Activated gamma-delta T cell treated with Interleukin-2 at 50 U/mL for 16 hours (primary cell): ENCODE results near the gene UTF1.
"Not testable (repeated sequence)": the region's sequence is repeated elsewhere in the genome, so short reads cannot be mapped to it uniquely, and the experiment has no call there.

Experiments used
- DNase-seq: peaks from one replicate; pipeline ENCODE4 v3.0.0-alpha.2; 2020

Gene UTF1

GRCh38 chr10:133210398-133211140 lies 19.4 kb upstream of the UTF1 start:
- no peak for DNase-seq

DNA sequence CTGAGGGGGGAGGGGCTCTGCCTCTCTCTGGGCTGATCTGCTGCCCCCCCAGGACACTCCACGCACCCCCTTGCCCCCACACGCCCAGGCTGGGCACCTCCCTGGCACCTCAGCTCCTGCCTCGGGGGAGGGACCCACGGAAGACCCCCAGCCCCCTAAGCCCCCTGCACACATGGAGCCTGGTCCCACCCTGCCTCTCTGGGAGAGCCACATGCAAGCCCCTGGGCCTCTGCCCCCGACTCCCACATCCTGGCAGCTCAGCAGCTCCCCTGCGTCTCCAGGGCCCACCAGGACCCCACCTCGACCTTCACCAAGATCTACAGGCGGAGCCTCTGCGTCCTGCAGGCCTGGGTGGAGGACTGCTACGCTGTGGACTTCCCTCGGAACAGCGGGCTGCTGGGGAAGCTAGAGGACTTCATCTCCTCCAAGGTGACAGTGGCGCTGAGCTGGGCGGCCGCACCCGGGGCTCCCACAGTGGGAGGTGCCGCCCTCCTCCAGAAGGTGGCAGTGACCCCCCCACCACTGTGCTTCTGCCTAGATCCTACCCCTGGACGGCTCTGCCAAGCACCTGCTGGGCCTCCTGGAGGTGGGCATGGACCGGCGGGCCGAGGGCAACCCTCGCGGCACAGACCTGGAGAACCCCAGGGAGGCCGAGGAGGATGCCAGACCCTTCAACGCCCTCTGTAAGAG lies 18.7 kb upstream of the UTF1 start:
- no peak for DNase-seq

GRCh38 chr10:133211959-133212852 lies 17.8 kb upstream of the UTF1 start:
- no peak for DNase-seq

GRCh38 chr10:133212853-133213494 lies 17.0 kb upstream of the UTF1 start:
- DNase-seq: no peak

GRCh38 chr10:133213641-133214467 lies 16.2 kb upstream of the UTF1 start:
- DNase-seq: no peak

GRCh38 chr10:133214468-133215410 lies 15.3 kb upstream of the UTF1 start:
- DNase-seq: no peak

DNA sequence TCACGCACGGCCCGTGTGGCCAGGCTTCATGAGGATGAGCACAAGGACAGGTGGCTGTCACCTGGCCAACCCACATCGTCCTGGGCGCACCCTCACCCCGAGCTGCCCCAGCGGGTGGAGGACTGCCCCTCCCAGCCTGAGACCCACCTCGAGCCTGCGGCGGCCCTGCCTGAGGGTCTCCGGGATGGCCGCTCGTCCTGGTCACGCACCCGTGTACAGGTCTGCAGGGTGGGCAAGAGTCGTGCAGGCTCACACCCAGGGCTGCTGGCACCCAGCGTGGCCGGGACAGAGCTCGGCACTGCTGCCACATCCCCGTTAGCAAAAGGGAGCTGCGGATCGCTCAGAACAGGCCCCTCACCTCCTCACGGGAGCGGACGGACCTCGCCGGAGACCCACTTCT lies 14.4 kb upstream of the UTF1 start:
- no peak for DNase-seq

GRCh38 chr10:133216776-133217175 lies 13.2 kb upstream of the UTF1 start:
- no peak for DNase-seq

DNA sequence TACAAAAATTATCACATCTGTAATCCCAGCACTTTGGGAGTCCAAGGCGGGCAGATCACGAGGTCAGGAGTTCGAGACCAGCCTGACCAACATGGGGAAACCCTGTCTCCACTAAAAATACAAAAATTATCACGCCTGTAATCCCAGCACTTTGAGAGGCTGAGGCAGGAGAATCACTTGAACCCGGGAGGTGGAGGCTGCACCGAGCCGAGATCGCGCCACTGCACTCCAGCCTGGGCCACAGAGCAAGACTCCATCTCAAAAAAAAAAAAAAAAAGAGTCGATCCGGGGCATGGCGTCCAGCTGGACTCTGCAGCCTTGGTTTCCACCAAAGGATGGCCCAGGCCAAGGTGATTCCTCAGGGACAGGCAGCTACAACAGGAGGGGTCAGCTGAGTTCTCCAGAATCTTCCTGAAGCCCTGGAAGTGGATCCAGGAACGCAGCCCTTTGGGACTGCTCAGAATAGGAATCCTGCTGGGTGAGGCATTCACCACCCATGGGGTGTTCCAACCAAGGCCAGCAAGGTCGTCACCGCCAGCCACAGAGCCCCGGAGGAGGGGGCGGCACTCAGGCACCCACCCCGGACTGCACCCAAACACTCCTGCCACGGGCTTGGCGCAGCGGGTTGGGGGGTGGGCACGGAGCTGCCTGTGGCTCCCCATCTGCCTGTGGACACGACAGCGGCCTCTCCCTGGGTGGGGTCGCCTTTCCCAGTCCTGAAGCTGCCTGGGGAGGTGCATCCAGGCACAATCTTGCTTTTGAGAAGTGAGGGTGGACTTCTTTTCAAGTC lies 12.0 kb upstream of the UTF1 start:
- no peak for DNase-seq

DNA sequence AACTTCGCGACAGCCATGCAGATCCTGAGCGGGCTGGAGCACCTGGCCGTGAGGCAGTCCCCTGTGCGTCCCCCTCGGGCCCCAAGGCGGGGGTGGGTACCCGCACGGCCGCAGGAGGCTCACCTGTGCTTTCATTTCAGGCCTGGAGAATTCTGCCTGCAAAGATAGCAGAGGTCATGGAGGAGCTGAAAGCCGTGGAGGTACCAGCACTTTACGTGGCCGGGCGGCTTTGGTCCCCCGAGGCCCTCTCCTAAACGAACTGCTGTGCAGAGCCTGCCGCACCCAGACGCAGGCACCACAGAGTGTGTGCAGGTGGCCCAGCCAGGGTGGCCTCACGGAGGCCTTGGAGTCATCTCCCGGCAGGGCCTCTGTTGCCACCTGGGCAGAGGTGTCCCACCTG lies 11.1 kb upstream of the UTF1 start:
- no peak for DNase-seq

DNA sequence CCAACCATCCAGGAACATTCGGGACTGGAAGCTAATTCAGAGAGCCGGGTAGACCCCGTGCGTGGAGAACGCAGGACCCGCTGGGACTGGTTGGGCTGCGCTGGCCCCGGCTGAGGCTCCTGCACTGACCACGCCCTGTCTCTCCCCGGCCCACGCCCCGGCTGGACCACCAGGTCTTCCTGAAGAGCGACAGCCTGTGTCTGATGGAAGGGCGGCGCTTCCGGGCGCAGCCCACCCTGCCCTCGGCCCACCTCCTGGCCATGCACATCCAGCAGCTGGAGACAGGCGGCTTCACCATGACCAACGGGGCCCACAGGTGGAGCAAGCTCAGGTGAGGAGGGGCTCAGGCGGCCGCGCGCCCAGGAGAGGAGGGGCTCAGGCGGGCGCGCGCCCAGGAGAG lies 10.2 kb upstream of the UTF1 start:
- no peak for DNase-seq

DNA sequence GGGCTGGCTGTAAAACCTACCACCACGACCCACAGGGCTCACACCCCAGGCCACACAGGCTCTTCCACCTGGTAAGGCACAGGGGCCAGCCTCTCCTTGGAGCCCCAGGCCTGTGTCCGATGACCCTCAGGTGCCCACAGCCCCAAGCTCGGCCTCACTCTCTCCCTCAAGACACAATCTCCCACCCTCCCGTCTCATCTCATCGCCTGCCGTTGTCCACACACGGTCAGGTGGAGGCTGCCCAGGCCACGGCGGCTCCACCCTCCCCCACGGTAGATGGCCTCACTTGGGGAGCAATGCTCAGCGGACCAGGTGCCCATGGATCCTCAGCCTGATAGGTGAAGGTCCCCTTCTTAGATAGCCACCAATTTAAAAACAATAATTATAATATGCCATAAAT lies 8.7 kb upstream of the UTF1 start:
- DNase-seq: no peak

DNA sequence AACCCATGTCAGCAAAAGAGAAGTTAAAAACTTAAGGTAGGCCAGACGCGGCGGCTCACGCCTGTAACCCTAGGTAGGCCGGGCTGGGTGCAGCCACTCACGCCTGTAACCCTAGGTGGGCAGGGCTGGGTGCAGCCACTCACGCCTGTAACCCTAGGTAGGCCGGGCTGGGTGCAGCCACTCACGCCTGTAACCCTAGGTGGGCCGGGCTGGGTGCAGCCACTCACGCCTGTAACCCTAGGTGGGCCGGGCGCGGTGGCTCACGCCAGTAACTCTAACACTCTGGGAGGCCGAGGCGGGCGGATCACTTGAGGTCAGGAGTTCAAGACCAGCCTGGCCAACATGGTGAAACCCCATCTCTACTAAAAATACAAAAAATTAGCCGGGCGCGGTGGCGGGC lies 8.3 kb upstream of the UTF1 start:
- not testable (repeated sequence) for DNase-seq

GRCh38 chr10:133224076-133224475 lies 5.9 kb upstream of the UTF1 start:
- no peak for DNase-seq

DNA sequence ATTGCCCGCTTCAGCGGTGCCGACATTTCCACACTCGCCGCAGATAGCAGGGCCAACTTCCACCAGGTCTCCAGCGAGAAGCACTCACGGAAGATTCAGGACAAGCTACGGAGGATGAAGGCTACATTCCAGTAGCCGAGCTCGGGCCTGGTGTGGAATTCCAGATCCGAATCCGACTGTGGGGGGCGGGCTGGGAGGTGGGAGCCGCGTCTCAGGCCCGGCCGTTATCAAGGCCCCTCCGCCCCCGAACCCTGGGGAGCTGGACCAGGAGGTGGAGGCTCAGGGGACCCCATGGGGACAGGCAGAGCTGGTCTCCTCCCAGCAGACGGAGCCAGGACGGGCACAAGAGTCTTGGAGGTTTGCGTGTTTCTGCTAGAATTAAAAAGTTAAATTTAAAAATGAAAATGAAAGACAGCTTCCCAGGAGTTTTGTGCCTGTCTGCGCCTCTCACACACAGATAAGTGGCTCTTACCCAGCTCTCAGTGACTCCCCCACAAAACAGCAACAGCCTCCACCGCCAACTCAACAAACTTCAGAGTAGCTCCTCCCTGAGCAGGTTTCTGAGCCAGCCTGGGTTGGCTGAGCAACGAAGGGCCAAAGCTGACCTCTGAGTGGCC lies 5.2 kb upstream of the UTF1 start:
- no peak for DNase-seq

- DNase-seq: no peak
These were observed 4.3 kb upstream of the UTF1 start for GRCh38 chr10:133225707-133226191.

- DNase-seq: no peak
These were observed 3.7 kb upstream of the UTF1 start for GRCh38 chr10:133226251-133226808.

DNA sequence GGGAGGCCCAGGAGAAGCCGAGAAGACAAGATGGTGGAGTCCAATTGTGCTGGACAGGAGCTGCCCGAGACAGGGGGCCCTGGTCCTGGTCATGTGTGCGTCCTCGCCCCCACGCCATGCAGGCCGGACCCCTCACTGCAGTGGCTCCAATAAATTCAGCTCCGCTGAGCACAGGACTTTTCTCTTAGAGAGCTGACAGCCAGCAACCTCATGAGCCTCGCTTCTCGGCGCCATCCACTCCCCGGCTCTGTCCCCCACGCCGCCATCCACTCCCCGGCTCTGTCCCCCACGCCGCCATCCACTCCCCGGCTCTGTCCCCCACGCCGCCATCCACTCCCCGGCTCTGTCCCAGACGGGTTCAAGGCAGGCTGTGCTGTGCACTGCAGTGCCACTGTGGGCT lies 2.8 kb upstream of the UTF1 start:
- DNase-seq: no peak
